ENCODE measurements around the gene PPP1R13L. TPM values are rescaled to one million over a fixed set of nuclear protein-coding genes. Genes with fewer than 3 reads are reported as not detected.

The PPP1R13L gene
- total RNA-seq, 1 donor from 2014 or later, result 12.9 TPM

GRCh38 chr19:45408121-45408520, 3.3 kb upstream of the PPP1R13L start:
- intact Hi-C loops (cut with micrococcal nuclease), result loop anchor here (5.0 to 10.0 kb wide), 2 partner anchors 174 to 237 kb away; partner anchors contain the start of gene OPA3

DNA sequence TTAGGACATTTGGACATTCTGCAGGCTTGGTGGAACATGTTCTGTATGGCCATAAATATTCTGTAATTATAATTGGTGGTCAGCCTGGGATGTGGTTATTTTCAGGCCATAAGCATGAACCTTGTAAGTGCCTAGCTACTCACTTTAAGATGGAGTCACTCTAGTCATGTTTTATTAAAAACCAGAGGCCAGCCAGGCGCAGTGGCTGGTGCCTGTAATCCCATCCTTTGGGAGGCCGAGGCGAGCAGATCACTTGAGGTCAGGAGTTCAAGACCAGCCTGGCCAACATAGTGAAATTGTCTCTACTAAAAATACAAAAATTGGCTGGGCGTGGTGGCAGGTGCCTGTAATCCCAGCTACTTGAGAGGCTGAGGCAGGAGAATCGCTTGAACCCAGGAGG, 2.7 kb upstream of the PPP1R13L start:
- intact Hi-C loops (cut with micrococcal nuclease), result loop anchor here (5.0 to 10.0 kb wide), 2 partner anchors 175 to 237 kb away; partner anchors contain the start of gene OPA3

GRCh38 chr19:45407091-45407375, 2.2 kb upstream of the PPP1R13L start:
- intact Hi-C loops (cut with micrococcal nuclease), result loop anchor here (5.0 to 10.0 kb wide), 2 partner anchors 175 to 238 kb away; partner anchors contain the start of gene OPA3

DNA sequence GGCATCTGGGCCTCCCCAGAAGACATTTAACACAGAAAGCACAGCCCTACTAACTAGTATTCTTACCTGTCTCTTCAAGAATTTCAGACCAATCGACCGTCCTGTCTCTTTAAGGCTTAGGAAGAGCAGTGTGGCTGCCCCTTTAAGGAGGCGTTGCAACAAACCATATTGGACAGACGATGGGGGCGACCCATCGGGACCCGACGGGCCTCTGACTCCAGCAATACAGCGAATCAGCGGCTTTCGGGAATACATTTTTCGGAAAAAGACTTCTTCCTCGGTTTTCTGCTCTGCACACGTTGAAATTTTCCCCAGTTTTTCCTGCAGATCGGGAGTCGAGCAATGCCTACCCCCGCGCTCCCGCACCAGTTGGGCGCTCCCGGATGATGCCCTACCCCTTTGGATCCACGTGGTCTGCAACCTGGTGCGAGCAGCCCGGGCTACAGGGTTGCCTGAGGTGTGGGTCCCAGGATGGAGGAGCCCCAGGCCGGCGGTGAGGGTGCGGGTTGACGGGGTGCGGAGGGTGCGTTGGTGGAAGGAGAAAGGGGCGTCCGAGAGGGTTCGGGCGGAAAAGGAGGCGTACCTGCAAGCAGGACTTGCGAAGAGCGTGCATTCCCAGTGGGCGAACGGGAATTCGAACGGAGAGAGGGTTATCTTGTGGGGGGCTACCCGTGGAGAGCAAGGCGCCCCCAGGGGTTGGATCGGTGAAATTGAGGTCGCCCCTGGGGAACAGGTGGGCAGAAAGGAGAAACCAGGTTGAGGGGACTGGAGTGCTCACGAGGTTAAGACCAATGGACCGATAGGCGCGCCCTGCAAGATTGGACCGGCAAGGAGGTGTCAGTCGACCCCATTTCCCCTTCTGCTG, 1.6 kb upstream of the PPP1R13L start, which contains the start of gene POLR1G:
Gene POLR1G, plus strand, starts transcription at position 419 of the 865 bp plus-strand sequence. Its CDS starts 53 bp downstream, at position 472.
- intact Hi-C loops (cut with micrococcal nuclease), result loop anchor here (1.0 to 10.0 kb wide), 7 partner anchors 17 to 480 kb away; partner anchors contain the start of genes ERCC1, IRF2BP1, OPA3 and VASP

DNA sequence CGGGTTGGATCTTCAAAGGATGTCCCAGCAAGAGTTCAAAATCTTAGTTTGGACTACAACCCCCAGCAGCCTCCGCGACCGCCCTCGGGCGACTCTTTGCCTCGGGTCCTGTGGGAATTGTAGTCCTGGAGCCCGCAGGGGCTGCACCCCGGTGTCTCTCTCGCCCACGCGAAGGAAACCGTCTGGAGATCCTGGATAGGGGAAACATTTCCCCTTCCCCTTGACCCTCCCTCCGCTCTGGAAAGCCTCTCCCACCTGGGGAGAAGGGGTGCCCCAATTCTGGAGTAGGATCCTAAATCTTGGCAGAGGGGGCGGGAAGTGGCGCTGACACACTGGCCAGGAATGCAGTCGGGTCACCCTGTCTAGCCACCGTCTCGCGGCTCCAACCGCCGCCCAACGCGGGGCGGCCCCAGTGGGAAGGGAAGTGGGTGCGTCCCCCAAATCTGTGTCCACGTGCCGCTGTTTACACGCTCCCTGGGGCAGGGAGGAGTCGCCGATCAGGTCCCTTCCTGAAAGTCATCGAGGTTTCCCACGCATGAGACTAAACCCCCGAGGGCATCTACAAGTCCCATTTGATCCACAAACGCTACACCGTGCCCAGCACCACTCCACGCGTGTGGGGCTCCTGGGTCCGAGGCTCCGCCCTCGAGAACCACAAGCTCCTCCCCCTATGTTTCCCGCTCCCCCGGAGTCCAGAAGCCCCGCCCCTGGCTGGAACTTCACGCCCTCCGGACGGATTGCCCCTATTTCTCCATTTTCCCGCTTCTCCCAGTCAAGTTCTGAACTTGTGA, 761 bp upstream of the PPP1R13L start:
- intact Hi-C loops (cut with micrococcal nuclease), result loop anchor here (1.0 to 10.0 kb wide), 9 partner anchors 18 to 481 kb away; partner anchors contain the start of genes ERCC1, ERCC2, IRF2BP1 and OPA3

GRCh38 chr19:45403781-45404556, 900 bp downstream of the PPP1R13L start:
- intact Hi-C loops (cut with micrococcal nuclease), result loop anchor here (10.0 kb wide), 1 partner anchor 241 kb away; no protein-coding TSS in a partner anchor

DNA sequence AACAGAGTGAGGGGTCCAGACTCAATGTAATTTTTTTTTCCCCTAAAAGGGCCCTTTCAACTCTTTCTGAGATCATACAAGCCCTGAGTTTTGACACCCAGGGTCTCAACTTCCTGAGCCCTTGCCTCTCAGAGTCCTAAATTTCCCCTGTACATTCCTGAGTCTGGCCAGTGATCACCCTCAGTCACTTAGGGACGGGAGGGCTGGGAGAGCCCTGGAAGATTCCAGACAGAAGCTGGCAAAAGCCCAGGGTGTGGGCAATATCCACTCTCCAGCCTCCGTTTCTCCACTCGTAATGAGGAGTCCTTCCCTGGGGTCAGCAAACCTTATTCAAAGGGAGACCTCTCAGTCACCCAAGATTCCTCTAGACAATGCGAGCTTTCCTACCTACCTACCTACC, 1.6 kb downstream of the PPP1R13L start:
- intact Hi-C loops (cut with micrococcal nuclease), result loop anchor here (10.0 kb wide), 1 partner anchor 242 kb away; no protein-coding TSS in a partner anchor

GRCh38 chr19:45402298-45403061, 2.4 kb downstream of the PPP1R13L start:
- intact Hi-C loops (cut with micrococcal nuclease), result loop anchor here (10.0 kb wide), 1 partner anchor 242 kb away; no protein-coding TSS in a partner anchor

- intact Hi-C loops (cut with micrococcal nuclease), result loop anchor here (10.0 kb wide), 1 partner anchor 243 kb away; no protein-coding TSS in a partner anchor
These were observed 3.1 kb downstream of the PPP1R13L start for GRCh38 chr19:45401815-45402214.

GRCh38 chr19:45400192-45400591, 4.7 kb downstream of the PPP1R13L start:
- intact Hi-C loops (cut with micrococcal nuclease), result loop anchor here (10.0 kb wide), 1 partner anchor 245 kb away; no protein-coding TSS in a partner anchor

DNA sequence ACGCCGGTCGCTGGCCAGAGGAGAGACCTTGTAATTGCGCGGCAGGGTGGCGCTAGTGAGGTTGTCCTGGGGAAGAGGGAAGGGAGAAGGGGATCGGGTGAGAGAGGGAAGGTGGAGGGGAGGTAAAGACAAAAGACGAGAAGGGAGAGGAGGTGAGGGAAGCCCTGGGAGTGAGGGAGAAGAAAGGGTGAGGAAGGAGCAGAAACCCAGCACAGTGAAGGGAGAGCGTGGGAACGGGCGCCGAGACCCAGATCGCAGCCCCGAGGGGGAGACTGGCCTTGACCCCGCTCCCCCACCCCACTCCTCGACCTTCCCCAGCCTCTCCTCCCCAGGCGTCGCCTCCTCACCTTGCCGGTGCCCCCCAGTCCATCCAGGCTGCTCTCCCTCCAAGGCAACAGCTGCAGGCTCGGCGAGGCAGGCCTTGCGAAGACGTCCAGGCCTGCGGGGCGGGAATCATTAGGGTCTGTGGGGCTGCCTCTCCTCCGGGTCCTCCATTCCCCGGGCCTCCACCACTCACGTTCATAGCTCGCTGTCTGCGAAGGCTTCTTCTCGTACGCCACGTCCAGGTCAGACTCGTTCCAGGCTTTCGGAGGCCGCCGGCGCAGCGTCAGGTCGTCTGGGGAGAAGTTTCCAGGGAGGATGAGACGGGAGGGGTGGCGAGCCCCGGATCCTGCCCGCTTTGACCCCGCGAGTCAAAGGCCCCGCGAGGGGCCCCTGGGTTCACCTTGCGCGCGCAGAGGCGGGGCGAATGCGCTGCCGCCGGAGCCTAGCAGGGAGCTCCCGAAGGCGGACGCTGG, 8.8 kb downstream of the PPP1R13L start:
- intact Hi-C loops (cut with micrococcal nuclease), result no loop called here

GRCh38 chr19:45391871-45392665, 12.8 kb downstream of the PPP1R13L start:
- intact Hi-C loops (cut with micrococcal nuclease), result no loop called here

GRCh38 chr19:45391346-45391745, 13.5 kb downstream of the PPP1R13L start:
- intact Hi-C loops (cut with micrococcal nuclease), result no loop called here

- intact Hi-C loops (cut with micrococcal nuclease), result no loop called here
These were observed 19.3 kb downstream of the PPP1R13L start for GRCh38 chr19:45385392-45386221.

DNA sequence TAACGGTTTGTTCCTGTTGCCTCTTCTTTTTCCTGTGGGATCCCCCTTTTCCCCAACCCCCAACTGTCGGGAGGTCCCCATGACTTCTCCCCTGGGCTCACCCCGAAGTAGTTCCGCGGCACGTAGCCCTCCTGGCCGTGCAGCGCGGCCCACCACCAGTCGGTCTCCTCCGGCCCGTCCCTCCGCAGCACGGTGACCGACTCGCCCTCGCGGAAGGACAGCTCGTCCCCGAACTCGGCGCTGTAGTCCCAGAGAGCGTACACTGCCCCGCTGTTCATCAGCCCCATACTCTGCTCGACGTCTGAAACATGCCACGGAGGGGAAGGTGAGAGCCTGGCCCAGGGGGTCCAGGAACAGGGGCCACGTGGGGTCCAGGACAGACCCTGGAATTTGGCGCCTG, 22.4 kb downstream of the PPP1R13L start:
- intact Hi-C loops (cut with micrococcal nuclease), result no loop called here

- intact Hi-C loops (cut with micrococcal nuclease), result no loop called here
These were observed 24.8 kb downstream of the PPP1R13L start for GRCh38 chr19:45380107-45380506.

GRCh38 chr19:45376045-45376724, 28.7 kb downstream of the PPP1R13L start:
- intact Hi-C loops (cut with micrococcal nuclease), result no loop called here
